ENCODE results near the gene CNN1.

GRCh38 chr19:11552666-11553372 lies 14.2 kb downstream of the CNN1 start:
- TF ChIP-seq CTCF (IDR thresholded peaks at IDR 0.05 in 4 of 5, conservative IDR thresholded peaks at IDR 0.05 in 1 of 5): no peak
- no peak for TF ChIP-seq POLR2A (IDR thresholded peaks at IDR 0.05)
